Trophoblast cell (in vitro differentiated cells and primary cell): Measurements from ENCODE around the gene RNF125.
A peak's percentile ranks its signal among the peaks of the same experiment; 100 is the strongest.
"Not testable (repeated sequence)": the region's sequence is repeated elsewhere in the genome, so short reads cannot be mapped to it uniquely, and the experiment has no call there.

Source experiments
- DNase-seq, 2 donors: peaks; one replicate each; pipeline ENCODE4 v3.0.0-alpha.2; 2016
- H2AFZ ChIP-seq: 2 replicates; pipeline ENCODE4 v1.6.1; 2013; ENCODE audit warnings: low read length, moderate library complexity, mild to moderate bottlenecking; ENCODE audit not compliant: insufficient read depth, poor library complexity
- H2AK5ac ChIP-seq: 2 replicates; pipeline ENCODE4 v1.6.1; 2013; ENCODE audit warnings: mild to moderate bottlenecking, low read length
- H2BK120ac ChIP-seq: 2 replicates; pipeline ENCODE4 v1.6.1; 2013; ENCODE audit warnings: low read length, mild to moderate bottlenecking, moderate library complexity; ENCODE audit not compliant: insufficient read depth, poor library complexity
- H2BK12ac ChIP-seq: 2 replicates; pipeline ENCODE4 v1.6.1; 2013; ENCODE audit warnings: mild to moderate bottlenecking, low read length, moderate library complexity
- H2BK5ac ChIP-seq: 2 replicates; pipeline ENCODE4 v1.6.1; 2013; ENCODE audit warnings: low read length, low read depth, moderate library complexity, mild to moderate bottlenecking; ENCODE audit not compliant: poor library complexity
- H3K14ac ChIP-seq: 2 replicates; pipeline ENCODE4 v1.6.1; 2013; ENCODE audit warnings: mild to moderate bottlenecking, low read length
- H3K18ac ChIP-seq: 2 replicates; pipeline ENCODE4 v1.6.1; 2013; ENCODE audit warnings: mild to moderate bottlenecking, low read length
- H3K23ac ChIP-seq: 2 replicates; pipeline ENCODE4 v1.6.1; 2013; ENCODE audit warnings: low read length
- H3K27ac ChIP-seq: 2 replicates; pipeline ENCODE4 v1.5.1; 2013; ENCODE audit warnings: low read depth, mild to moderate bottlenecking, inconsistent platforms, low read length, moderate library complexity
- H3K27me3 ChIP-seq: 2 replicates; pipeline ENCODE4 v1.6.1; 2013; ENCODE audit warnings: inconsistent platforms, mild to moderate bottlenecking, low read length, moderate library complexity; ENCODE audit not compliant: insufficient read depth
- H3K36me3 ChIP-seq, 2 experiments: 1 replicate in 1 of 2; 2 replicates in 1 of 2; pipeline ENCODE4 v1.6.1; 2013; ENCODE audit warnings: low read length in 2 of 2, mild to moderate bottlenecking in 2 of 2, moderate library complexity in 1 of 2; ENCODE audit not compliant: insufficient read depth in 2 of 2, control insufficient read depth in 1 of 2
- H3K4ac ChIP-seq: 2 replicates; pipeline ENCODE4 v1.6.1; 2013; ENCODE audit warnings: low read depth, mild to moderate bottlenecking, low read length, moderate library complexity
- H3K4me1 ChIP-seq, 2 experiments: 1 replicate in 1 of 2; 2 replicates in 1 of 2; pipeline ENCODE4 v1.6.1; 2013; ENCODE audit warnings: low read length in 2 of 2, mild to moderate bottlenecking in 2 of 2, moderate library complexity in 1 of 2; ENCODE audit not compliant: insufficient read depth in 2 of 2, control insufficient read depth in 1 of 2
- H3K4me2 ChIP-seq: 2 replicates; pipeline ENCODE4 v1.6.1; 2013; ENCODE audit warnings: inconsistent platforms, mild to moderate bottlenecking, low read length, moderate library complexity
- H3K4me3 ChIP-seq: 2 replicates; pipeline ENCODE4 v1.5.1; 2013; ENCODE audit warnings: mild to moderate bottlenecking, low read depth, low read length, inconsistent platforms
- H3K79me1 ChIP-seq: one replicate; pipeline ENCODE4 v1.6.1; 2013; ENCODE audit warnings: low read length
- H3K79me2 ChIP-seq: 2 replicates; pipeline ENCODE4 v1.6.1; 2013; ENCODE audit warnings: low read length, mild to moderate bottlenecking; ENCODE audit not compliant: control insufficient read depth, insufficient read depth, poor library complexity
- H3K9ac ChIP-seq: 2 replicates; pipeline ENCODE4 v1.6.1; 2013; ENCODE audit warnings: mild to moderate bottlenecking, low read length
- H3K9me3 ChIP-seq: 2 replicates; pipeline ENCODE4 v1.6.1; 2013; ENCODE audit warnings: low read depth, mild to moderate bottlenecking, control low read depth, inconsistent platforms, low read length; ENCODE audit not compliant: insufficient read depth
- H4K12ac ChIP-seq: 2 replicates; pipeline ENCODE4 v1.6.1; 2013; ENCODE audit warnings: low read depth, mild to moderate bottlenecking, low read length, moderate library complexity
- H4K8ac ChIP-seq: 2 replicates; pipeline ENCODE4 v1.6.1; 2013; ENCODE audit warnings: low read depth, mild to moderate bottlenecking, low read length, moderate library complexity
- H4K91ac ChIP-seq: one replicate; pipeline ENCODE4 v1.6.1; 2013; ENCODE audit warnings: low read depth, mild to moderate bottlenecking, low read length, moderate library complexity
- WGBS: extraction: QIAGEN DNeasy Blood & Tissue Kit; methylation state at CpG from one replicate; pipeline ENCODE4 v1.1.7; 2013; ENCODE audit warnings: missing lambda C conversion rate; ENCODE audit not compliant: insufficient read length, insufficient coverage; ENCODE audit errors: extremely low coverage; 5-methylcytosine and 5-hydroxymethylcytosine counted together

The RNF125 gene

GRCh38 chr18:32090831-32091230 is 72.2 kb downstream of the RNF125 start:
- not testable (repeated sequence) for H3K36me3 ChIP-seq, H3K23ac ChIP-seq, H3K18ac ChIP-seq, H2AFZ ChIP-seq, H3K14ac ChIP-seq, H2BK120ac ChIP-seq, H2BK12ac ChIP-seq, H4K12ac ChIP-seq, H3K9ac ChIP-seq, H3K4me2 ChIP-seq, H3K27ac ChIP-seq, H2AK5ac ChIP-seq, H4K91ac ChIP-seq, H3K4ac ChIP-seq, H3K9me3 ChIP-seq, H2BK5ac ChIP-seq, H3K4me1 ChIP-seq, DNase-seq, H3K4me3 ChIP-seq, H4K8ac ChIP-seq, H3K27me3 ChIP-seq
- H3K79me2 ChIP-seq: peaks cover 12% of the 10 kb centered on the region
- WGBS: no CpG with 5 or more reads among the region's 16 CpGs
- H3K79me1 ChIP-seq: peaks cover 13% of the 10 kb centered on the region

- peaks cover 13% of the 10 kb centered on the region for H3K79me1 ChIP-seq
- no peak overlapping the region for H3K4me3 ChIP-seq
- no peak overlapping the region for H3K9ac ChIP-seq
- H2BK120ac ChIP-seq: no peak overlapping the region
- H3K18ac ChIP-seq: no peak overlapping the region
- H3K23ac ChIP-seq: no peak overlapping the region
- no peak overlapping the region for H4K8ac ChIP-seq
- no CpG with 5 or more reads among the region's 7 CpGs for WGBS
- no peak overlapping the region for H2AK5ac ChIP-seq
- peak overlapping the region; percentile 91 for H3K4me2 ChIP-seq
- H4K12ac ChIP-seq: no peak overlapping the region
- no peaks in the 10 kb centered on the region for H3K36me3 ChIP-seq
- H3K27me3 ChIP-seq: no peaks in the 10 kb centered on the region
- no peak for DNase-seq
- no peak overlapping the region for H2BK5ac ChIP-seq
- no peak overlapping the region for H3K4ac ChIP-seq
- no peaks in the 10 kb centered on the region for H3K9me3 ChIP-seq
- H3K4me1 ChIP-seq: no peaks in the 10 kb centered on the region
- peak overlapping the region; percentile 86 for H2AFZ ChIP-seq
- H2BK12ac ChIP-seq: no peak overlapping the region
- no peak overlapping the region for H3K14ac ChIP-seq
- H3K27ac ChIP-seq: no peak overlapping the region
- H4K91ac ChIP-seq: no peak overlapping the region
- peaks cover 12% of the 10 kb centered on the region for H3K79me2 ChIP-seq
These were observed 72.7 kb downstream of the RNF125 start for GRCh38 chr18:32091325-32091723.

GRCh38 chr18:32091724-32092421 is 73.2 kb downstream of the RNF125 start, which contains the start of gene RNF138:
Gene RNF138 (plus strand): TSS chr18:32091874. CDS start chr18:32092777, 903 bp downstream.
- Histone ChIP-seq H3K4me2 (peak within 1 kb of the TSS; percentile 93), H3K9ac (peak within 1 kb of the TSS; percentile 82), H2AK5ac (no peak within 1 kb of the TSS), H3K18ac (peak within 1 kb of the TSS; percentile 63), H4K91ac (peak within 1 kb of the TSS; percentile 45), H2BK120ac (peak within 1 kb of the TSS; percentile 68), H2BK5ac (peak within 1 kb of the TSS; percentile 77), H3K27ac (peak within 1 kb of the TSS; percentile 89), H3K36me3 (no peaks in the 10 kb centered on the region), H3K14ac (peak within 1 kb of the TSS; percentile 50), H2BK12ac (peak within 1 kb of the TSS; percentile 0), H4K12ac (peak within 1 kb of the TSS; percentile 89), H3K79me1 (peaks cover 13% of the 10 kb centered on the region), H3K4me1 (no peaks in the 10 kb centered on the region), H3K4ac (peak within 1 kb of the TSS; percentile 56), H3K27me3 (no peaks in the 10 kb centered on the region), H3K4me3 (peak within 1 kb of the TSS; percentile 98), H3K79me2 (peaks cover 12% of the 10 kb centered on the region), H2AFZ (peak within 1 kb of the TSS; percentile 86), H4K8ac (peak within 1 kb of the TSS; percentile 99), H3K9me3 (no peaks in the 10 kb centered on the region), H3K23ac (no peak within 1 kb of the TSS)
- DNase-seq: peak; percentile 80 to 88
- WGBS: no CpG with 5 or more reads among the region's 75 CpGs

- Histone ChIP-seq H2AK5ac (no peak overlapping the region), H4K8ac (peak overlapping the region; percentile 76), H3K4ac (peak overlapping the region; percentile 56), H3K36me3 (no peaks in the 10 kb centered on the region), H3K18ac (peak overlapping the region; percentile 43), H3K79me1 (peaks cover 13% of the 10 kb centered on the region), H3K9ac (peak overlapping the region; percentile 81), H3K9me3 (no peaks in the 10 kb centered on the region), H4K91ac (peak overlapping the region; percentile 8), H3K79me2 (peaks cover 12% of the 10 kb centered on the region), H3K4me2 (peak overlapping the region; percentile 93), H3K27ac (peak overlapping the region; percentile 89), H2BK12ac (no peak overlapping the region), H3K27me3 (no peaks in the 10 kb centered on the region), H2AFZ (peak overlapping the region; percentile 68), H2BK120ac (peak overlapping the region; percentile 30), H3K23ac (no peak overlapping the region), H2BK5ac (peak overlapping the region; percentile 13), H3K14ac (peak overlapping the region; percentile 50), H4K12ac (peak overlapping the region; percentile 33), H3K4me1 (no peaks in the 10 kb centered on the region), H3K4me3 (peak overlapping the region; percentile 98)
- peak; percentile 96 to 97 for DNase-seq
- WGBS: no CpG with 5 or more reads among the region's 77 CpGs
These were observed 73.9 kb downstream of the RNF125 start for GRCh38 chr18:32092422-32093101.
